GM12872 (cell line): ENCODE results near the gene EMC6.

ENCODE experiments used
- TF ChIP-seq, protein P1 (sequence below): IDR thresholded peaks from 3 replicates; pipeline ENCODE4 v1.5.1; 2011; ENCODE audit warnings: low read depth, mild to moderate bottlenecking, low read length, moderate library complexity; ENCODE audit not compliant: insufficient read depth

The EMC6 gene

DNA sequence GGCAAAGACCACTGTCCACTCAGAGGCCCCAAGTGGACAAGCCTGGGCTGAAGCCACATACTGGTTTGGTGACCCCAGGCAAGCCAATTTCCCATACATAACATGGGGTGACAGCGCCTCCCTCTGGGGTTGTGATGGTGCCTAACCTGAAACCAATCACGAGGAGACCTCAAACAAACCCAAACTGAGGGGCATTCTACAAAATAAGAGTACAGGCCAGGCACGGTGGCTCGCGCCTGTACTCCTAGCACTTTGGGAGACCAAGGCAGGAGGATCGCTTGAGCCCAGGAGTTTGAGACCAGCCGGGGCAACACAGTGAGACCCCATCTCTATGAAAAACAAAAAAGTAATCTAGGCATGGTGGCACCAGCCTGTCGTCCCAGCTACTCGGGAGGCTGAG, 23.7 kb downstream of the EMC6 start:
- TF ChIP-seq, protein P1, sequence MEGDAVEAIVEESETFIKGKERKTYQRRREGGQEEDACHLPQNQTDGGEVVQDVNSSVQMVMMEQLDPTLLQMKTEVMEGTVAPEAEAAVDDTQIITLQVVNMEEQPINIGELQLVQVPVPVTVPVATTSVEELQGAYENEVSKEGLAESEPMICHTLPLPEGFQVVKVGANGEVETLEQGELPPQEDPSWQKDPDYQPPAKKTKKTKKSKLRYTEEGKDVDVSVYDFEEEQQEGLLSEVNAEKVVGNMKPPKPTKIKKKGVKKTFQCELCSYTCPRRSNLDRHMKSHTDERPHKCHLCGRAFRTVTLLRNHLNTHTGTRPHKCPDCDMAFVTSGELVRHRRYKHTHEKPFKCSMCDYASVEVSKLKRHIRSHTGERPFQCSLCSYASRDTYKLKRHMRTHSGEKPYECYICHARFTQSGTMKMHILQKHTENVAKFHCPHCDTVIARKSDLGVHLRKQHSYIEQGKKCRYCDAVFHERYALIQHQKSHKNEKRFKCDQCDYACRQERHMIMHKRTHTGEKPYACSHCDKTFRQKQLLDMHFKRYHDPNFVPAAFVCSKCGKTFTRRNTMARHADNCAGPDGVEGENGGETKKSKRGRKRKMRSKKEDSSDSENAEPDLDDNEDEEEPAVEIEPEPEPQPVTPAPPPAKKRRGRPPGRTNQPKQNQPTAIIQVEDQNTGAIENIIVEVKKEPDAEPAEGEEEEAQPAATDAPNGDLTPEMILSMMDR: peak; percentile 30; the same call in 1 of the 3 replicates

DNA sequence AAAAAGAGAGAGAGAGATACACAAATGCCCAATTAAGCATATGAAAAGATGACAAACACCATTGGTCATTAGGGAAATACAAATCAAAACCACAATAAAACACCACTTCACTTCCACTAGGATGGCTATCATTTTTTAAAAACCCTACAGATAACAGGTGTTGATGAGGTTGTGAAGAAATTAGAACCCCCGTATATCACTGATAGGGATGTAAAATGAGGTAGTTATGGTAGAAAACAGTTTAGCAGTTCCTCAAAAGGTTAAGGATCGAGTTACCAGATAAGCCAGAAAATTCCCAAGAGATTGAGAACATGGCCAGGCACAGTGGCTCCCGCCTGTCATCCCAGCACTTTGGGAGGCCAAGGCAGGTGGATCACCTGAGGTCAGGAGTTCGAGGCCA, 24.5 kb downstream of the EMC6 start:
- TF ChIP-seq, protein P1: no peak

DNA sequence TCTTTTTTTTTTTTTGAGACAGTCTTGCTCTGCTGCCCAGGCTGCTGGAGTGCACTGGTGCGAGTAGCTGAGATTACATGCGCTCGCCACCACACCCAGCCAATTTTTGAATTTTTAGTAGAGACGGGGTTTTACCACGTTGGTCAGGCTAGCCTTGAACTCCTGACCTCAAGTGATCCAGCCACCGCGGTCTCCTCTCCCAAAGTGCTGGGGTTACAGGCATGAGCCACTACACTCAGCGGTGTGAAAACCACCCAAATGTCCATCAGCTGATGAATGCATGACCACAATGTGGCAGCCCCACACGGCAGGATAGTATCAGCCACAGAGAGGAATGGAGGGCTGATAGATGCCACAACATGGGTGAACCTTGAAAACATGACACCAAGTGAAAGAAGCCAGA, 25.2 kb downstream of the EMC6 start:
- TF ChIP-seq, protein P1: no peak

DNA sequence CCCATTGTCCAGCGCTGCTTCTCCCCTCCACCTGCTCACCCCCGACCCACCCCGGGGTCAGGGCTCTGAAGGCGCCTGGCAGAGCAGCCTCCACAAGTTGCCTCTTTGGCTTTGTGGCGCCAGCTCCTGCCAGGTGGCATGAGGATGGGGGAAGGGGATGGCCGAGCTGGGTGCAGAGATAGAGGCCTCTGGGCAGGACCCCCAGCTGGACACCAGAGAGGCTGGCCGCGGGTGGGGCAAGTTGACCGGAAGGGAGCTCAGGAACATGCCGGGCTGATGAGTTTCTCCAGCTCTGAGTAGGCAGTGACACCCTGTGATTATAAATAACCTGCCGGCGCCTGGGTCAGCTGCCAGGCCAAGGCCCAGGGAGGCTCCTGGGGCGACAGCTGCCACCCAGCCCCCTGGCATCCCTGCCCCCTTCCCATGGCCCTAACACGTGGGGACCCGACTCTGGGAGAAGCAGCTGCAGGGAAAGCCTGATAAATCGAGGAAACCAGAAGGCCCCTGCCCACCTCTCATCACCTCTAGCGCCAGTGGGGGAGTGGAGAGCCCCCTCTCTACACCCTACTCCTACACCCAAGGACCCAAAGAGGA, 26.6 kb downstream of the EMC6 start:
- TF ChIP-seq, protein P1: no peak

DNA sequence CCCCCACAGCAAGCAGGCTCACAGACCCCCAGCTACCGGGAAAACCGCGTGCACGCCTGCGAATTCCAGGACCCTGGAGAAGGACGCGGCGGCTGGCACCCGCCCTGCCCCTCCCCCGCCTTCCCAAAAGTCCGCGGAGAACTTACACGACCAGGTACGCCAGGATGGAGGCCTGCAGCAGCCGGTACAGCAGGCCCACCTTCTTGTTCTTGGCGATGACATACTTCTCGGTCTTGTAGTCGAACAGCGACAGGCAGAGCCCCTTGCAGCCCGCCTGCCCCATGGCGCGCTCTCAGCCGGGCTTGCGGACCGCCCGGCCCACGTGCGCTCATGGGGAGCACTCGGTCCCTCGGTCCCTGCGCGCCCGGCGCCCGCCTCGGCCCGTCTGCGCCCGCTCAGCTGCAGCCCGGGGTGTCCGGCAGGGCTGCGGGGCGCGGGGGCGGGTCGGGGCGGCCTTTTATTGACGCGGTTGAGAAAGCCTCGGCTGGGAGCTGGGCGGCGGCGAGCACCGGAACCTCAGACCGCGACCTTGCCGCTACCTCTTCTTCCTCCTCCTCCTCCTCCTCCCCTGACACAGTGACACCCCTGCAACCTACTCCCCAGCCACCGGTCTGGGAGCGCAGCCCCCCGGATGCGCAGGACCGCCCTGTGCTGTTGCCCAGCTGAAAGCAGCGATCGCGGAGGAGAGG, 27.3 kb downstream of the EMC6 start, which contains the start of gene P2RX5:
P2RX5 (minus strand) TSS at position 433 of the 689 bp plus-strand sequence; CDS start at position 283, 150 bp downstream.
- TF ChIP-seq, protein P1: no peak

DNA sequence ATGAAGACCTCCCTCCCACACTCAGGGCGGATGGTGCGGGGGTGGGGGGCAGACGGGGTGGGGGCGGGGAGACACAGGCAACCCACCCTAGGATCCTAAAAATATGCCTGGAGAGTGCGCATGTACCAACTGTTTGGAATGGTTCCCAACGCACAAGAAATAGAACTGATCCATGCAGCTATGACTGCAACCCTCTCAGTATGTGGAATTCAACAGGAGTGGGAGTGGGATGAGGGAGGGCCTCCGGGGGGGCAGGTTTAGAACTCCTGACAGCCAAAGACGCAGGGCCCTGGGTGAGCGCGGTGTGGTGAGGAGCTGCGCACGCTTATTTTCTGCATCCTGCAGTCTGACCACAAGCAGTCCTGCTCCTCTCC, 28.5 kb downstream of the EMC6 start:
- TF ChIP-seq, protein P1: no peak

DNA sequence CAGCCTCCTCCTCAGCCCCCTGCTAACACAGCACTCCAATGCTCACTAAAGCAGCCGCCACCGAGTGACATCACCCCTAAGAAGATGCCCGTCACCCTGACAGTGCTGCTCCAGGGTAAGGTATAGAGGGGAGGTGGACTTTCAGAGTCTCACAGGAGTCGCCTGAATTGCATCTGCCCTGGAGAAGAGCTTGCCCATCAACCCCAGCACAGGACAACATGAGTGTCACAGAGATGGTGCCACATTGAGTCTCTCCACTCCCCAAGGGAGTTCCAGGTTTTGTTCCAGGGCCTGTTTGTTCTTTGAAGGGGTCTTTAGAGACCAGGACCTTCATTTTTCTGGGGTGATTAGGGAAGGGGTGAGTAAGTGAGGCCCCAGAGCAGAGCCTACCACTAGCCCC, 29.5 kb downstream of the EMC6 start:
- TF ChIP-seq, protein P1: no peak
